GM12873 (cell line): ENCODE results near the gene ARHGAP6.

Experiments
- TF ChIP-seq, protein P1 (sequence below): IDR thresholded peaks from 2 replicates; pipeline ENCODE4 v1.5.1; 2012; ENCODE audit warnings: low read depth, mild to moderate bottlenecking, moderate library complexity, low read length, control low read depth; ENCODE audit not compliant: insufficient read depth; ENCODE audit errors: missing control alignments

ARHGAP6 gene

DNA sequence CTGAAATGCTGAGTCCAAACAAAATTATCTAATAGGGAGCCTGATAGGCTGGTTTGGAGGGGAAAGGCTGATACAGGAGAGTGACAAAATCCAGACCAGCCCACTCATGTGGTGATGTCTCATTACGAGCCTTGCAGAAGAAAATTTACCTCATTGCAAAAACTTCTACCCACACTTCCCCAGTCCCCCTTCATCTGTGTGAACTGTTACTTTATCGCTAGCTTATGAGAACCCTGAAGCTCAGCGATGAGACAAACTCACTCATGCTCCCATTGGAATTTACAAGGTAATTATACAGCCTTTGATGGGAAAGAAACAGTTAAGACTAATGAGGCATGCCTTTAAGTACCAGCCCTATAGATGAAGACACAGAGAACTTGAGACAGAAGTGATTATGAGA is 76.1 kb downstream of the ARHGAP6 start:
- TF ChIP-seq, protein P1, sequence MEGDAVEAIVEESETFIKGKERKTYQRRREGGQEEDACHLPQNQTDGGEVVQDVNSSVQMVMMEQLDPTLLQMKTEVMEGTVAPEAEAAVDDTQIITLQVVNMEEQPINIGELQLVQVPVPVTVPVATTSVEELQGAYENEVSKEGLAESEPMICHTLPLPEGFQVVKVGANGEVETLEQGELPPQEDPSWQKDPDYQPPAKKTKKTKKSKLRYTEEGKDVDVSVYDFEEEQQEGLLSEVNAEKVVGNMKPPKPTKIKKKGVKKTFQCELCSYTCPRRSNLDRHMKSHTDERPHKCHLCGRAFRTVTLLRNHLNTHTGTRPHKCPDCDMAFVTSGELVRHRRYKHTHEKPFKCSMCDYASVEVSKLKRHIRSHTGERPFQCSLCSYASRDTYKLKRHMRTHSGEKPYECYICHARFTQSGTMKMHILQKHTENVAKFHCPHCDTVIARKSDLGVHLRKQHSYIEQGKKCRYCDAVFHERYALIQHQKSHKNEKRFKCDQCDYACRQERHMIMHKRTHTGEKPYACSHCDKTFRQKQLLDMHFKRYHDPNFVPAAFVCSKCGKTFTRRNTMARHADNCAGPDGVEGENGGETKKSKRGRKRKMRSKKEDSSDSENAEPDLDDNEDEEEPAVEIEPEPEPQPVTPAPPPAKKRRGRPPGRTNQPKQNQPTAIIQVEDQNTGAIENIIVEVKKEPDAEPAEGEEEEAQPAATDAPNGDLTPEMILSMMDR: no peak

DNA sequence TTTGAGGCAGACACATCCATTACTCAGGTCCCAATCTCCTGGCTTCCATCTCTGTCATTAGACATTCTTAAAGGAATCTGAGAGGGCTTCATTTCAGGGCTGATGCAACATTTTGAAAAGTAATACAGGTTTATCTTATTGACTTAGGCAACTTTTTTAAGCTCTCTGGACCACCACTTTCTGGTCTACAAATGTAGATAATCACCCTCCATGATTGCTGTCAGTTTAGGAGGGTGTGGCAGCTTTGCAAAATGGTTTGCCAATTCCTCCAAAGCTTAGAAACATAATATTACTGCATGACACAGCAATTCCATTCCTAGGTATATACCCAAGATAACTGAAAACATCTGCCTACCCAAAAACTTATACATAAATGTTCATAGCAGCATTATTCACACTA is 77.6 kb downstream of the ARHGAP6 start:
- TF ChIP-seq, protein P1: no peak

DNA sequence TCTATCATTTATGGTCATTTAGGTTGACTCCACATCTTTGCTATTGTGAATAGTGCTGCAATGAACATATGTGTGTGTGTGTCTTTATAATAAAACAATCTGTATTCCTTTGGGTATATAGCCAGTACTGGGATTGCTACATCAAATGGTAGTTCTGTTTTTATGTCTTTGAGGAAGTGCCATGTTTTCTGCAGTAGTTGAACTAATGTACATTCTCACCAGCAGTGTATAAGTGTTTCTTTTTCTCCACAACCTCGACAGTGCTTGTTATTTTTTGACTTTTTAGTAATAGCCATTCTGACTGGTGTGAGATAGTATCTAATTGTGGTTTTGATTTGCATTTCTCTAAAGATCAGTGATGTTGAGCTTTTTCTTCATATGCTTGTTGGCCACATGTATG is 80.5 kb downstream of the ARHGAP6 start:
- TF ChIP-seq, protein P1: no peak

DNA sequence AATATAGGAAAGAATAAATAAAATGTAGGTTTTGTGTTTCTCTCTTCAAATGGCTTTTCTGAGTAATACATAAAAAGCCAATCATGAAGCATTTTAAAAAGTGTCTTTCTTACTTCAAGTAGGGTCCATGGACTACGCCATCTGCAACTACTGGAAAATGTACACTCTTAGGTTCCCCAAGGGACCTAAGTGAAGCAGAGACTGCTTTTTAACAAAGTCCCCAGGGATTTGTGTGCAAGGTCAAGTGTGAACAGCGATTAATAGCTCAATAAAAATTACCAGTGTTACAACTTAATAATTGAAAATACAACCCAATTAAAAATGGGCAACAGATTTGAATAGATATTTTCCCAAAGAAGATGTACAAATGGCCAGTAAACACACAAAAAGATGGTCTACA is 84.9 kb downstream of the ARHGAP6 start:
- TF ChIP-seq, protein P1: no peak

DNA sequence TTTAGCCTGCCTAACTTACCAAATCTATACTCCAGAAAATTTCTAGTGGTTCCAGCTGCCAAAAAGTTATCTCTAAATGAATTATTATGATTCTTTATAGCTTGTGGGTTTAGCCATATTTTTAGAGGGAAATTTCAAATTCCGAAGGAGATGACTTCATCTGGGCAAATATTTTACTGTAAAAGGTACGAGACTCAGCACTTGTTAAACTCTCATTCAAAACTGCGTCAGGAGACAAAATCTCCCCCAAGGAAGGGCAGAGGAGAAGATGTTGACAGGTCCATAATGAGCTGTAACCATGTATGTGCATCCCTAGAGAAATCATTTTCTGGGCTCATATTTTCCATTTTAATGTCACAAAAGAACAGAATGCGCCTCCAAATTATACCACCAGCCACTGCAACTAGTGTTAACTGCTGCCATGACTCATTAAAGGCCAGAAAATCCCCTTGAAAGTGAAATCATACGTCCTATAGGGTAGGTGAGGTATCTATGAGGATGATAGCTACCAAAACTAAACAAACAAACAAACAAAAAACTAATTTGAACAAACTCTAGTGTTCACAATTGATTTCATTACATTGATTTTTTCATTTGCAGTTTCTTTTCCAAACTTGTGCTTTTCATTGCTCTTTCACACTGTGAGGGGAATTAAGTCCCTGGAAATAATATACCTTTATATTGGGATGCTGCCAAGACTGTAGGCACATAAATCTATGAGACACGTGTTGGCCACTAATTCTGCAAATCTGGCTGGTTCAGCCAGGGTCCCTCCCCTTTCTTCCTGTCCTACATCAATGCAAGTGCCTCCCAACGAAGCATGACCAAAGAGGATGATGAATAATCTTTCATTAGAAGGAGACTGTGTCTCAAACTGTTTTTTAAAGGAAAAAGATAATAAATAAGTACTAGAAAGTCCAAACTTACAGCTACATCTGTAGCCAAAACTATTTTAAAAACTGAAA is 85.8 kb downstream of the ARHGAP6 start:
- TF ChIP-seq, protein P1: no peak

DNA sequence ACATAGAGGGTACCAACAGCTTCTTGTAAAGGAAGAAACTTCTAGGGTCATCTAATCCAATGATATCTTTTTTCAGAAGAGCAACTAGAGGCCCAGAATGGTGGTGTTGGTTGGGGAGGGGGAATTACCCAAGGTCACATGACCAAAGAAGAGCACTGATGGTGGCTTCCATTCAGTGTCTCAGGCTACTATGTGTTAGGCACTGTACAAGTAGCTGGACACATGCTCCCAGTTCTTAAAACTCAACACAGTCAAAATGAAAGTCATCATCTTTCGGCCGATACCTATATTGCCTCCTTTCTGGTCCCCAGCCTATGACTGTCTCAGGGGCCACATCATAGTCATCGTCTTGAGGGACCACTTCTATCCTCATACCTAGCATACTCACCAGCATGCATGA is 88.1 kb downstream of the ARHGAP6 start:
- TF ChIP-seq, protein P1: no peak

DNA sequence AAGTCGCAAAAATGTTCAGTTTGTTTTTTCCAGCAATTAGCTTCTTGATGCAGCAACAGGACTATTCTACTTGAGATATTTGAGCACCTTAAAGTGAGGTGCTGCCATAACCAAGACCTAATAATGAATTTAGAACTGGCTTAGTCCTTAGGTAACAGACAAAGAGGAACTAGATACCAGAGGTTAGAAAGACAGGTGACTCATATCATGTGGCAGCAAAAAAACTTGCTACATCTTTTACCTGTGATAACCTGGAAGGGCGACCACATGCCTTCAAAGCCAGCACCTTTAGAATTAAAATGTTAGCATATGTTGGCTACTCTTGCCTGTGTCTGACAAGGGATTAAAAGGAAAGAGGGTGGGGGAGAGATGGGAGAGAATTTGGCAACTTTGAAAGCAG is 90.4 kb downstream of the ARHGAP6 start:
- TF ChIP-seq, protein P1: no peak
